ENCODE measurements around the gene SORCS2. TPM values are rescaled to one million over a fixed set of nuclear protein-coding genes. Genes with fewer than 3 reads are reported as not detected.
A peak's percentile ranks its signal among the peaks of the same experiment; 100 is the strongest.
"Not testable (repeated sequence)": the region's sequence is repeated elsewhere in the genome, so short reads cannot be mapped to it uniquely, and the experiment has no call there.

SORCS2 gene
- total RNA-seq, 1 donor from 2014 or later = under 0.01 TPM

GRCh38 chr4:7159923-7160322 lies 32.4 kb upstream of the SORCS2 start:
- no peak for DNase-seq (ENCODE audit: low read depth in 2 of 2)

GRCh38 chr4:7160439-7160838 lies 31.9 kb upstream of the SORCS2 start:
- DNase-seq (ENCODE audit: low read depth in 2 of 2) = no peak

- DNase-seq (ENCODE audit: low read depth in 2 of 2) = no peak
These were observed 31.3 kb upstream of the SORCS2 start for GRCh38 chr4:7160951-7161440.

GRCh38 chr4:7161721-7162214 lies 30.6 kb upstream of the SORCS2 start:
- no peak for DNase-seq (ENCODE audit: low read depth in 2 of 2)

- DNase-seq (ENCODE audit: low read depth in 2 of 2) = not testable (repeated sequence)
These were observed 27.1 kb upstream of the SORCS2 start for GRCh38 chr4:7165056-7165873.

- no peak for DNase-seq (ENCODE audit: low read depth in 2 of 2)
These were observed 26.5 kb upstream of the SORCS2 start for GRCh38 chr4:7165874-7166201.

GRCh38 chr4:7166237-7166636 lies 26.1 kb upstream of the SORCS2 start:
- no peak for DNase-seq (ENCODE audit: low read depth in 2 of 2)

GRCh38 chr4:7166981-7167700 lies 25.2 kb upstream of the SORCS2 start:
- no peak for DNase-seq (ENCODE audit: low read depth in 2 of 2)

- no peak for DNase-seq (ENCODE audit: low read depth in 2 of 2)
These were observed 24.6 kb upstream of the SORCS2 start for GRCh38 chr4:7167706-7168105.

- DNase-seq (ENCODE audit: low read depth in 2 of 2) = no peak
These were observed 24.2 kb upstream of the SORCS2 start for GRCh38 chr4:7168106-7168505.

- DNase-seq (ENCODE audit: low read depth in 2 of 2) = peak in 1 of 2 donors; percentile 28
These were observed 23.2 kb upstream of the SORCS2 start for GRCh38 chr4:7169134-7169533.

GRCh38 chr4:7170012-7170411 lies 22.3 kb upstream of the SORCS2 start:
- DNase-seq (ENCODE audit: low read depth in 2 of 2) = no peak

GRCh38 chr4:7171191-7171900 lies 21.0 kb upstream of the SORCS2 start:
- DNase-seq (ENCODE audit: low read depth in 2 of 2) = no peak

GRCh38 chr4:7172508-7172907 lies 19.8 kb upstream of the SORCS2 start:
- no peak for DNase-seq (ENCODE audit: low read depth in 2 of 2)

GRCh38 chr4:7172946-7173345 lies 19.4 kb upstream of the SORCS2 start:
- DNase-seq (ENCODE audit: low read depth in 2 of 2) = no peak

GRCh38 chr4:7173841-7174449 lies 18.4 kb upstream of the SORCS2 start:
- DNase-seq (ENCODE audit: low read depth in 2 of 2) = no peak

GRCh38 chr4:7179158-7179557 lies 13.2 kb upstream of the SORCS2 start:
- DNase-seq (ENCODE audit: low read depth in 2 of 2) = no peak

GRCh38 chr4:7180938-7181337 lies 11.4 kb upstream of the SORCS2 start:
- no peak for DNase-seq (ENCODE audit: low read depth in 2 of 2)

- no peak for DNase-seq (ENCODE audit: low read depth in 2 of 2)
These were observed 9.7 kb upstream of the SORCS2 start for GRCh38 chr4:7182616-7183015.

- DNase-seq (ENCODE audit: low read depth in 2 of 2) = no peak
These were observed 9.2 kb upstream of the SORCS2 start for GRCh38 chr4:7183161-7183560.

GRCh38 chr4:7183780-7184460 lies 8.4 kb upstream of the SORCS2 start:
- DNase-seq (ENCODE audit: low read depth in 2 of 2) = no peak
